Uterus (tissue), 4 donors: ENCODE data around the gene NACC2. TPM values are rescaled to one million over a fixed set of nuclear protein-coding genes. Genes with fewer than 3 reads are reported as not detected.

Source experiments
- DNase-seq, 2 donors: peaks; one replicate each; pipeline ENCODE4 v3.0.0-alpha.2; 2019 to 2020
- H3K27ac ChIP-seq, 2 donors: fragments of 200-600 bp; sonication (generic); 1 replicate in 1 of 2; 2 replicates in 1 of 2; pipeline ENCODE4 v1.5.1; 2016 to 2018
- H3K27me3 ChIP-seq, 2 donors: fragments of 200-600 bp; sonication (generic); one replicate each; pipeline ENCODE4 v1.5.1; 2018 to 2019; ENCODE audit warnings: control low read depth in 1 of 2
- H3K36me3 ChIP-seq, 2 donors: fragments of 200-600 bp; sonication (generic); one replicate each; pipeline ENCODE4 v1.5.1; 2019; ENCODE audit warnings: control low read depth in 1 of 2
- H3K4me1 ChIP-seq, 2 donors: fragments of 200-600 bp; sonication (generic); one replicate each; pipeline ENCODE4 v1.5.1; 2018 to 2019; ENCODE audit warnings: control low read depth in 1 of 2
- H3K4me3 ChIP-seq, 2 donors: fragments of 200-600 bp; sonication (generic); 1 replicate in 1 of 2; 2 replicates in 1 of 2; pipeline ENCODE4 v1.5.1; 2018 to 2019; ENCODE audit warnings: mild to moderate bottlenecking in 1 of 2
- H3K9me3 ChIP-seq, 2 donors: fragments of 200-600 bp; sonication (generic); one replicate each; pipeline ENCODE4 v1.5.1; 2019; ENCODE audit warnings: control low read depth in 1 of 2
- POLR2A ChIP-seq, 2 donors: fragments of 450-650 bp; IDR thresholded peaks; one replicate each; pipeline ENCODE4 v1.6.1; 2016; ENCODE audit warnings: antibody characterized with exemption in 2 of 2, mild to moderate bottlenecking in 1 of 2, moderate library complexity in 1 of 2
- intact Hi-C: fragments of 100-400 bp; cut with DNase I; formaldehyde crosslinking; loops from one replicate; pipeline ENCODE4 v1.15.1; 2023; ENCODE audit warnings: low total_unique reads
- total RNA-seq, 4 donors: library from RNA; depleted of rRNA in 3 of 4; stranded (reverse); fragments of >200 nt in 3 of 4; gene quantifications; one replicate each; pipeline versions ENCODE4 v1.1.0 to v1.2.4, GENCODE V29; 2014 to 2023
- TF ChIP-seq, protein P1 (sequence below), 4 experiments: fragments of 200-600 bp in 2 of 4; fragments of 450-650 bp in 2 of 4; sonication (generic) in 2 of 4; IDR thresholded peaks; one replicate each; pipeline ENCODE4 v1.5.1; 2016 to 2019; ENCODE audit warnings: antibody characterized with exemption in 4 of 4, mild to moderate bottlenecking in 2 of 4, moderate library complexity in 1 of 4
- donor health status: DM: yes; HTN: yes; CAD: no.

Gene NACC2
- total RNA-seq, 4 donors from 2014 or later: 8.2 to 57.5 (median 19.1) TPM

DNA sequence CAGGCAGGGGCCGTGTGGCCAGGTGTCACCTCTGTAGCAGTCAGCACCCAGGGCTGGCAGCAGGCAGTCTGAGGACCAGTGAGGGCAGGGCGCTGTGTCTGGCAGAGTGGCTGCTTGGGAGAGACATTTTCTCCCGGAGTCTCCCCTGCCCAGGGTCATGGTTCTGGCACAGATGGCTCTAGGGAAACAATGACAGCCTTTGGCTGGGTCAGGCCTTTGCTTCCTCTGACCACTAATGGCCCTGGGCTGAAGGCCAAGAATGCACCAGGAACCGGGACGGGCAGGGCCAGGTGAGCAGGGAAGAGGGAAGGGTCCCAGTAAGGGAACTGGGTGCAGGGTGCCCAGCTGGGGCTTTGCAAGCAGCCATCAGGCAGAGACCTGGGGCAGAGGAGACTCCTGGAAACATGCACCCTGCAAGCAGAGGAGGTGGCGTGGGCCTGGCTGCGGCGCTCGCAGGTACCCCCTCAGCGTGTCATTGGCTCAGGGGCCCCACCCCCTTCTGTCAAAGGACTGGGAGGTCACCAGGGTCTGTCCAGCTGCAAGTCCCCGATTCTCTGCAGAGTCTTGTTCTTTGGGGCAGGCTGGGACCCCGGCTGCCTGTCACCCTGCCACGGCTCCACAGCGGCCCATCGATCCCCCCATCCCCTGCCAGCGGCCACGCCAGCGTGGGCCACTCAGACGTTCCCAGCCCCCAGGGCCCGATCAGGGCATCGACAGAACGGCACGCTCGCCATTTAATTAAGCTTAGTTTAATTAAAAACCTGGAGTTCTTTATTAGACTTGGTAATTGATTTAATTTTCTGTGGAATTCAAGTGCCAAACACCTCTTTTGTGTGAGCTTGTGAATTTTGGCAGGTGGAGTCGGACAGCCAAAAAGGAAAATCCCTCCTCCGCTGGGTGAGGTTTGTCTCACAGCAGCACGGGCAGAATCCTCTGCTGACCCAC, 42.5 kb upstream of the NACC2 start:
- no peaks in the 10 kb centered on the region for H3K36me3 ChIP-seq
- intact Hi-C loops: no loop called here
- H3K27ac ChIP-seq: no peak overlapping the region
- TF ChIP-seq, protein P1, sequence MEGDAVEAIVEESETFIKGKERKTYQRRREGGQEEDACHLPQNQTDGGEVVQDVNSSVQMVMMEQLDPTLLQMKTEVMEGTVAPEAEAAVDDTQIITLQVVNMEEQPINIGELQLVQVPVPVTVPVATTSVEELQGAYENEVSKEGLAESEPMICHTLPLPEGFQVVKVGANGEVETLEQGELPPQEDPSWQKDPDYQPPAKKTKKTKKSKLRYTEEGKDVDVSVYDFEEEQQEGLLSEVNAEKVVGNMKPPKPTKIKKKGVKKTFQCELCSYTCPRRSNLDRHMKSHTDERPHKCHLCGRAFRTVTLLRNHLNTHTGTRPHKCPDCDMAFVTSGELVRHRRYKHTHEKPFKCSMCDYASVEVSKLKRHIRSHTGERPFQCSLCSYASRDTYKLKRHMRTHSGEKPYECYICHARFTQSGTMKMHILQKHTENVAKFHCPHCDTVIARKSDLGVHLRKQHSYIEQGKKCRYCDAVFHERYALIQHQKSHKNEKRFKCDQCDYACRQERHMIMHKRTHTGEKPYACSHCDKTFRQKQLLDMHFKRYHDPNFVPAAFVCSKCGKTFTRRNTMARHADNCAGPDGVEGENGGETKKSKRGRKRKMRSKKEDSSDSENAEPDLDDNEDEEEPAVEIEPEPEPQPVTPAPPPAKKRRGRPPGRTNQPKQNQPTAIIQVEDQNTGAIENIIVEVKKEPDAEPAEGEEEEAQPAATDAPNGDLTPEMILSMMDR (IDR thresholded peaks at IDR 0.05): no peak
- TF ChIP-seq POLR2A (IDR thresholded peaks at IDR 0.05): no peak
- H3K4me1 ChIP-seq: peaks cover 0 to 2% of the 10 kb centered on the region in 2 donors
- no peaks in the 10 kb centered on the region for H3K9me3 ChIP-seq
- DNase-seq: no peak
- H3K4me3 ChIP-seq: no peak overlapping the region
- H3K27me3 ChIP-seq: peaks cover 2 to 18% of the 10 kb centered on the region in 2 donors

- H3K9me3 ChIP-seq: no peaks in the 10 kb centered on the region
- H3K4me3 ChIP-seq: no peak overlapping the region
- H3K4me1 ChIP-seq: peaks cover 0 to 4% of the 10 kb centered on the region in 2 donors
- no peaks in the 10 kb centered on the region for H3K36me3 ChIP-seq
- H3K27me3 ChIP-seq: peaks cover 9 to 18% of the 10 kb centered on the region in 2 donors
- TF ChIP-seq, protein P1 (IDR thresholded peaks at IDR 0.05): no peak
- TF ChIP-seq POLR2A (IDR thresholded peaks at IDR 0.05): no peak
- H3K27ac ChIP-seq: no peak overlapping the region
- intact Hi-C loops: no loop called here
- DNase-seq: no peak
Measured at GRCh38 chr9:136136127-136136925, 41.2 kb upstream of the NACC2 start.

DNA sequence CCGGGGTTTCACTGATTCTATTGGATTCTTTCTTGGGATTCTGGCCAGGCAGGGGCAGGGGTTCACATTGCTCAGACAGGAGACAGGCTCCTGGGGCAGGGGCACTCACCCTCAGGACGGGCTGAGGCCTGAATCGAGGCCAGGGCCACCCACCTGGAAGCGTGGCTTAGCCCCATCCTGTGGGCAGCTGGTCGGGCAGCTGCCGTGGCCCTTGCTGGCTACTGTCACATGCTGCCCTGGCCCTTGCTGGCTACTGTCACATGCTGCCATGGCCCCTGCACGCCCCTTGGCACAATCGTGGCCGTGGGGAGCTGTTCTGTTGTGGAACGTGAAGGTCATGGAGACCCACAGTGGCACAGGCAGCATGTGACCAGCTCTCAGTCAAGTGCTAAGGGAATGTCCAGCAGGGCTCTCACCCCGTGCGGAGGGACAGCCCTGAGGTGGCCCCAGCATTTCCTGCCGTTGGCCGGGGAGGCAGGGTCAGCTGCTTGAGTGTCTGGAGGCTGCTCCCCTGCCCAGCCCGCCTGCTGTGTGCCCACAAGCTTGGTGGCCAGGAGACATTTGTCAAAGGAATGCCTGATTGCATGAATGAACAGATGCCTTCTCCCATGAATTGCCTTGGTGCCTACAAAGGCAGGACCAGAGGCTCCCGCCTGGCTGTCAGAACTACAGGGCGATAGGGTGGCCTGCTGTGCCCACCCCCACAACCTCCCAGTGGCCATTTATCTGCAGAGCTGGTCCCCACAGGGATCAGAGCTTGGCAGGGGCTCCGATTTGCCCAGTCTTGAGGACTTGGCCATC, 40.4 kb upstream of the NACC2 start:
- Histone ChIP-seq H3K36me3 (no peaks in the 10 kb centered on the region), H3K9me3 (no peaks in the 10 kb centered on the region), H3K27me3 (peaks cover 9 to 18% of the 10 kb centered on the region in 2 donors), H3K27ac (no peak overlapping the region), H3K4me3 (no peak overlapping the region), H3K4me1 (peaks cover 0 to 4% of the 10 kb centered on the region in 2 donors)
- DNase-seq: no peak
- TF ChIP-seq POLR2A (IDR thresholded peaks at IDR 0.05): no peak
- TF ChIP-seq, protein P1 (IDR thresholded peaks at IDR 0.05): no peak
- intact Hi-C loops: no loop called here

GRCh38 chr9:136133959-136134484, 38.9 kb upstream of the NACC2 start:
- intact Hi-C loops: no loop called here
- Histone ChIP-seq H3K27ac (no peak overlapping the region), H3K4me3 (no peak overlapping the region), H3K36me3 (no peaks in the 10 kb centered on the region), H3K27me3 (peaks cover 9 to 18% of the 10 kb centered on the region in 2 donors), H3K9me3 (no peaks in the 10 kb centered on the region), H3K4me1 (peaks cover 0 to 4% of the 10 kb centered on the region in 2 donors)
- no peak for DNase-seq
- TF ChIP-seq, protein P1 (IDR thresholded peaks at IDR 0.05): no peak
- no peak for TF ChIP-seq POLR2A (IDR thresholded peaks at IDR 0.05)
